ENCODE data around the gene KANTR. TPM values are rescaled to one million over a fixed set of nuclear protein-coding genes. Genes with fewer than 3 reads are reported as not detected.

KANTR gene
- total RNA-seq, 1 experiment from 2014 or later: 7.5 TPM

DNA sequence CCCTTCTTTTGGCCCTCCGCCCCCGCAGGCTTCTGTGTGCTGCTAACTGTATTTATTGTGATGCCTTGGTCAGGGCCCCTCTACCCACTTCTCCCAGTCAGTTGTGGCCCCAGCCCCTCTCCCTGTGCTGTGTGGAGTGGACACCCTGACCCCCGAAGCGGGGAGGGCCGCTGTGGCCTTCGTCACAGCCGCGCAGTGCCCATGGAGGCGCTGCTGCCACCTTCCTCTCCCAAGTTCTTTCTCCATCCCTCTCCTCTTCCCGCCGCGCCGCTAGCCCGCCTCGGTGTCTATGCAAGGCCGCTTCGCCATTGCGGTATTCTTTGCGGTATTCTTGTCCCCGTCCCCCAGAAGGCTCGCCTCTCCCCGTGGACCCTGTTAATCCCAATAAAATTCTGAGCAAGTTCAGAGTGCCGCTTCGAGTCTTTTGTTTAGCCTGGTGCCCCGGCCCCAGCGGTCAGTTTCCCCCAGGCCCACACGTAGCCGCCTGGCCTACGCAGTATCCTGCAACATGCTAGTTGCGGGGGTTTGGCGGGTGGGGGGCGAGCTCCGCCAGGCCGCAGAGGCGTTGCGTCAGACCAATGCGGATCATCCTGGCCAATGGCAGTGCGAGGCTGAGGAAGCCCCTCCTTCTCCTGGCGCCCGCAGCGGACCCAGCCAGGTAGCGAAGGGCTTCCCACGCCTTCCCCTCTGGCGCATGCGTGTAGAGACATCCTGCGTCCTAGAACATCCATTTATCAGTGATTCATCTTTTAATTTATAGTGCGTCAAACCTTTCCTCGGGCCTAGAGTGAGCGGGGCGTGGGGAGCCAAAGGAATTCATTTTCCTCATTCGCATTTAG is 5.6 kb upstream of the KANTR start:
- ATAC-seq (no peak), DNase-seq (ENCODE audit: low read depth, low spot score) (no peak)
- H3K9ac ChIP-seq (ENCODE audit: low read length): no peak overlapping the region
- intact Hi-C loops (cut with micrococcal nuclease): no loop called here
- no peak overlapping the region for H3K27ac ChIP-seq (ENCODE audit: low read depth, low read length)
- ChIA-PET CTCF (no interaction called here), POLR2A (no interaction called here), RAD21 (ENCODE audit: low non-redundant PET in 1 of 2, low total read pairs in 2 of 2, uncharacterized antibody in 2 of 2, unreplicated experiment in 2 of 2) (no interaction called here)
- H2AFZ ChIP-seq (ENCODE audit: low read depth, low read length, poor library complexity, severe bottlenecking): no peak overlapping the region
- no peaks in the 10 kb centered on the region for H4K20me1 ChIP-seq (ENCODE audit: insufficient read depth)
- no peaks in the 10 kb centered on the region for H3K27me3 ChIP-seq (ENCODE audit: insufficient read depth, low read length)
- H3K4me2 ChIP-seq (ENCODE audit: low read length): no peak overlapping the region
- no peak overlapping the region for H3K4me3 ChIP-seq (replicated peaks in 1 of 2; ENCODE audit: low read depth in 1 of 2, low read length in 2 of 2)
- H3K79me2 ChIP-seq (ENCODE audit: insufficient read depth, low read length): 0 out of 2 replicates have a peak, but pooled peaks cover under 1% of the 10 kb centered on the region
- no TSS peak for BruUV-seq (replicated peaks)
- no peaks in the 10 kb centered on the region for H3K9me3 ChIP-seq (ENCODE audit: control insufficient read depth in 1 of 2, insufficient read depth in 1 of 2, low read depth in 1 of 2, low read length in 2 of 2)
- H3K36me3 ChIP-seq (ENCODE audit: control insufficient read depth in 1 of 2, insufficient read depth in 2 of 2, low read length in 2 of 2): peaks cover 0 to 10% of the 10 kb centered on the region in 2 experiments; a peak in 1 of 4 replicates
- H3K4me1 ChIP-seq (ENCODE audit: control insufficient read depth in 1 of 2, insufficient read depth in 2 of 2, low read length in 2 of 2): peaks cover 1 to 10% of the 10 kb centered on the region in 2 experiments; a peak in 3 of 4 replicates
- no peak for TF ChIP-seq SP1 (IDR thresholded peaks at IDR 0.05; ENCODE audit: low read depth)
- no peaks in the 10 kb centered on the region for H3K9me2 ChIP-seq (ENCODE audit: insufficient read depth)

DNA sequence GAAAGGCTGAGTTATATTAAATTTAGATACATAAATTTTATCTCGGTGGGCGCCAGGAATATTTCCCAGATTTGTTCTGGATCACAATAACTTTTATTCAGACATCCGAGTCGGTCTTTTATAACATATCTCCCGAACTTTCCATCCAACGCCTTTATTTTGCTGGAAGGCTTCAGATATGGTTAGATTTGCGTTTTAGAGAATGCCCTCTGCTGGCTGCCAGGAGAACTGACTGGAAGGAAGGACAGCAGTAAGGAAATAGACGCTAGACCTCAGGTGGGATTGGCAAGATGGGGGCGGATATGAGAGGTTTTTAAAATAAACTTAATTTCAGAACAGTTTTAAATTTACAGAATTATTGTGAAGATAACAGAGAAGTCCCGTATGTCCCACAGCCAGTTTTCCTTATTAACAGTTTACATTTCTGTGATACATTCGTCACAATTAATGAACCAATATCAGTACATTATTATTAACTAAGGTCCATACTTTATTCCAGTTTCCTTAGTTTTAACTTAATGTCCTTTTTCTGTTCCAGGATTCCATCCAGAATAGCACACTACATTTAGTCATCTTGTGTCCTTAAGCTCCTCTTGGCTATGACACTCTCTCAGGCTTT is 4.6 kb upstream of the KANTR start:
- TF ChIP-seq EZH2 (IDR thresholded peaks at IDR 0.05): no peak
- TF ChIP-seq POLR2AphosphoS5 (IDR thresholded peaks at IDR 0.05; ENCODE audit: low read depth, low read length): no peak
- TF ChIP-seq, protein P1, sequence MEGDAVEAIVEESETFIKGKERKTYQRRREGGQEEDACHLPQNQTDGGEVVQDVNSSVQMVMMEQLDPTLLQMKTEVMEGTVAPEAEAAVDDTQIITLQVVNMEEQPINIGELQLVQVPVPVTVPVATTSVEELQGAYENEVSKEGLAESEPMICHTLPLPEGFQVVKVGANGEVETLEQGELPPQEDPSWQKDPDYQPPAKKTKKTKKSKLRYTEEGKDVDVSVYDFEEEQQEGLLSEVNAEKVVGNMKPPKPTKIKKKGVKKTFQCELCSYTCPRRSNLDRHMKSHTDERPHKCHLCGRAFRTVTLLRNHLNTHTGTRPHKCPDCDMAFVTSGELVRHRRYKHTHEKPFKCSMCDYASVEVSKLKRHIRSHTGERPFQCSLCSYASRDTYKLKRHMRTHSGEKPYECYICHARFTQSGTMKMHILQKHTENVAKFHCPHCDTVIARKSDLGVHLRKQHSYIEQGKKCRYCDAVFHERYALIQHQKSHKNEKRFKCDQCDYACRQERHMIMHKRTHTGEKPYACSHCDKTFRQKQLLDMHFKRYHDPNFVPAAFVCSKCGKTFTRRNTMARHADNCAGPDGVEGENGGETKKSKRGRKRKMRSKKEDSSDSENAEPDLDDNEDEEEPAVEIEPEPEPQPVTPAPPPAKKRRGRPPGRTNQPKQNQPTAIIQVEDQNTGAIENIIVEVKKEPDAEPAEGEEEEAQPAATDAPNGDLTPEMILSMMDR (IDR thresholded peaks at IDR 0.05 in 2 of 3, conservative IDR thresholded peaks at IDR 0.05 in 1 of 3; ENCODE audit: borderline replicate concordance in 1 of 3, insufficient read depth in 1 of 3, low read depth in 2 of 3, low read length in 2 of 3): peak in 2 of 3 experiments; percentile 64 to 73; a peak in 4 of 6 replicates
- no peak for TF ChIP-seq EZH2phosphoT487 (IDR thresholded peaks at IDR 0.05; ENCODE audit: borderline replicate concordance)
- peaks cover 3 to 13% of the 10 kb centered on the region in 2 experiments; a peak in 3 of 4 replicates for H3K4me1 ChIP-seq (ENCODE audit: control insufficient read depth in 1 of 2, insufficient read depth in 2 of 2, low read length in 2 of 2)
- H3K9ac ChIP-seq (ENCODE audit: low read length): no peak overlapping the region
- ChIA-PET RAD21 (ENCODE audit: low non-redundant PET in 1 of 2, low total read pairs in 2 of 2, uncharacterized antibody in 2 of 2, unreplicated experiment in 2 of 2) (no interaction called here), POLR2A (no interaction called here), CTCF (no interaction called here)
- no peaks in the 10 kb centered on the region for H4K20me1 ChIP-seq (ENCODE audit: insufficient read depth)
- no peaks in the 10 kb centered on the region for H3K9me3 ChIP-seq (ENCODE audit: control insufficient read depth in 1 of 2, insufficient read depth in 1 of 2, low read depth in 1 of 2, low read length in 2 of 2)
- H3K27me3 ChIP-seq (ENCODE audit: insufficient read depth, low read length): no peaks in the 10 kb centered on the region
- H3K79me2 ChIP-seq (ENCODE audit: insufficient read depth, low read length): no peaks in the 10 kb centered on the region
- no peak for ATAC-seq
- no peak overlapping the region for H3K4me3 ChIP-seq (replicated peaks in 1 of 2; ENCODE audit: low read depth in 1 of 2, low read length in 2 of 2)
- no peak overlapping the region for H3K4me2 ChIP-seq (ENCODE audit: low read length)
- H3K9me2 ChIP-seq (ENCODE audit: insufficient read depth): no peaks in the 10 kb centered on the region
- no peak overlapping the region for H3K27ac ChIP-seq (ENCODE audit: low read depth, low read length)
- intact Hi-C loops (cut with micrococcal nuclease): loop anchor here (1.0 kb wide), 1 partner anchor 18 kb away; no protein-coding TSS in a partner anchor
- DNase-seq (ENCODE audit: low read depth, low spot score): peak; percentile 34
- H3K36me3 ChIP-seq (ENCODE audit: control insufficient read depth in 1 of 2, insufficient read depth in 2 of 2, low read length in 2 of 2): peaks cover 0 to 10% of the 10 kb centered on the region in 2 experiments; a peak in 1 of 4 replicates
- no peak overlapping the region for H2AFZ ChIP-seq (ENCODE audit: low read depth, low read length, poor library complexity, severe bottlenecking)
- no TSS peak for BruUV-seq (replicated peaks)
